Loucy (cell line): ENCODE data around the gene CUEDC1.

Experiments used
- H2AFZ ChIP-seq: fragments of 200-600 bp; sonication (generic); 2 replicates; pipeline ENCODE4 v1.6.0; 2016; ENCODE audit warnings: antibody characterized with exemption, mild to moderate bottlenecking, low read length, moderate library complexity
- H3F3A ChIP-seq: fragments of 200-600 bp; 2 replicates; pipeline ENCODE4 v1.6.0; 2016; ENCODE audit warnings: antibody characterized with exemption, low read depth, mild to moderate bottlenecking
- H3K27me3 ChIP-seq: fragments of 200-600 bp; sonication (generic); 2 replicates; pipeline ENCODE4 v1.6.1; 2014; ENCODE audit warnings: low read length, mild to moderate bottlenecking; ENCODE audit not compliant: insufficient read depth, poor library complexity, severe bottlenecking
- H3K36me3 ChIP-seq: fragments of 200-600 bp; sonication (generic); 2 replicates; pipeline ENCODE4 v1.6.1; 2016; ENCODE audit warnings: low read length; ENCODE audit not compliant: insufficient read depth
- H3K4me1 ChIP-seq: fragments of 200-600 bp; sonication (generic); 2 replicates; pipeline ENCODE4 v1.5.1; 2014; ENCODE audit warnings: low read length, mild to moderate bottlenecking; ENCODE audit not compliant: insufficient read depth, poor library complexity, severe bottlenecking
- H3K4me2 ChIP-seq: fragments of 200-600 bp; sonication (generic); 2 replicates; pipeline ENCODE4 v1.6.0; 2014; ENCODE audit warnings: antibody characterized with exemption, low read length, low read depth, mild to moderate bottlenecking; ENCODE audit not compliant: poor library complexity, severe bottlenecking
- H3K4me3 ChIP-seq: fragments of 200-600 bp; sonication (generic); 2 replicates; pipeline ENCODE4 v1.5.1; 2014; ENCODE audit warnings: low read length, mild to moderate bottlenecking, mixed read lengths; ENCODE audit not compliant: poor library complexity, severe bottlenecking
- H3K79me2 ChIP-seq: fragments of 200-600 bp; sonication (generic); 2 replicates; pipeline ENCODE4 v1.6.1; 2014; ENCODE audit warnings: low read length; ENCODE audit not compliant: insufficient read depth
- H3K9ac ChIP-seq: fragments of 200-600 bp; sonication (generic); 2 replicates; pipeline ENCODE4 v1.6.0; 2014; ENCODE audit warnings: mild to moderate bottlenecking, low read depth, low read length, moderate library complexity; ENCODE audit not compliant: poor library complexity, severe bottlenecking
- H3K9me2 ChIP-seq: fragments of 200-600 bp; sonication (generic); replicated peaks from 2 replicates; pipeline ENCODE4 v1.6.1; 2016; ENCODE audit warnings: low read depth, low read length, mixed read lengths
- H3K9me3 ChIP-seq: fragments of 200-600 bp; sonication (generic); 2 replicates; pipeline ENCODE4 v1.6.1; 2014; ENCODE audit warnings: mild to moderate bottlenecking, antibody characterized with exemption, low read length, low read depth; ENCODE audit not compliant: insufficient read depth
- H4K20me1 ChIP-seq: fragments of 200-600 bp; sonication (generic); 2 replicates; pipeline ENCODE4 v1.6.0; 2014; ENCODE audit warnings: antibody characterized with exemption, low read length, mild to moderate bottlenecking; ENCODE audit not compliant: insufficient read depth, poor library complexity, severe bottlenecking
- CTCF ChIP-seq: fragments of 200-600 bp; sonication (generic); conservative IDR thresholded peaks from 2 replicates; pipeline ENCODE4 v1.5.1; 2014; ENCODE audit warnings: mild to moderate bottlenecking, antibody characterized with exemption, low read length
- EZH2phosphoT487 ChIP-seq: fragments of 200-600 bp; IDR thresholded peaks from 2 replicates; pipeline ENCODE4 v1.6.1; 2018; ENCODE audit warnings: antibody characterized with exemption, mild to moderate bottlenecking, moderate library complexity, borderline replicate concordance

Gene CUEDC1

GRCh38 chr17:57860414-57860999 lies 94.7 kb downstream of the CUEDC1 start:
- no peak for TF ChIP-seq EZH2phosphoT487
- no peak for TF ChIP-seq CTCF
- H3K9me2 ChIP-seq = no peaks in the 10 kb centered on the region
- H3K4me2 ChIP-seq = peak overlapping the region; percentile 38
- peaks cover 13% of the 10 kb centered on the region for H3K4me1 ChIP-seq
- no peaks in the 10 kb centered on the region for H4K20me1 ChIP-seq
- no peaks in the 10 kb centered on the region for H3K27me3 ChIP-seq
- peak overlapping the region; percentile 51 for H3K9ac ChIP-seq
- H3K79me2 ChIP-seq = no peaks in the 10 kb centered on the region
- H3K9me3 ChIP-seq = no peaks in the 10 kb centered on the region
- no peaks in the 10 kb centered on the region for H3K36me3 ChIP-seq
- H2AFZ ChIP-seq = peak overlapping the region; percentile 75
- H3F3A ChIP-seq = no peaks in the 10 kb centered on the region
- peak overlapping the region; percentile 4 for H3K4me3 ChIP-seq

- Histone ChIP-seq H3K27me3 (no peaks in the 10 kb centered on the region), H3K9ac (no peak overlapping the region), H4K20me1 (no peaks in the 10 kb centered on the region), H3K79me2 (no peaks in the 10 kb centered on the region), H3K36me3 (no peaks in the 10 kb centered on the region), H3K4me3 (no peak overlapping the region), H3K4me2 (no peak overlapping the region), H3K9me2 (no peaks in the 10 kb centered on the region), H3F3A (no peaks in the 10 kb centered on the region), H3K9me3 (no peaks in the 10 kb centered on the region), H2AFZ (no peak overlapping the region), H3K4me1 (peaks cover 13% of the 10 kb centered on the region)
- TF ChIP-seq EZH2phosphoT487 (no peak), CTCF (no peak)
Measured at GRCh38 chr17:57859601-57860413, 95.4 kb downstream of the CUEDC1 start.

GRCh38 chr17:57858838-57859237 lies 96.4 kb downstream of the CUEDC1 start:
- no peaks in the 10 kb centered on the region for H3K27me3 ChIP-seq
- no peak overlapping the region for H3K9ac ChIP-seq
- H3K36me3 ChIP-seq = no peaks in the 10 kb centered on the region
- H3K79me2 ChIP-seq = no peaks in the 10 kb centered on the region
- H2AFZ ChIP-seq = no peak overlapping the region
- no peak overlapping the region for H3K4me3 ChIP-seq
- H3F3A ChIP-seq = no peaks in the 10 kb centered on the region
- H3K4me1 ChIP-seq = peaks cover 13% of the 10 kb centered on the region
- H4K20me1 ChIP-seq = no peaks in the 10 kb centered on the region
- H3K9me2 ChIP-seq = no peaks in the 10 kb centered on the region
- H3K4me2 ChIP-seq = no peak overlapping the region
- TF ChIP-seq CTCF (no peak), EZH2phosphoT487 (no peak)
- H3K9me3 ChIP-seq = no peaks in the 10 kb centered on the region
